M059J (cell line): Measurements from ENCODE around the gene CCDC160. TPM values are rescaled to one million over a fixed set of nuclear protein-coding genes. Genes with fewer than 3 reads are reported as not detected.
"Not testable (repeated sequence)": the region's sequence is repeated elsewhere in the genome, so short reads cannot be mapped to it uniquely, and the experiment has no call there.

ENCODE experiments used
- DNase-seq: peaks from one replicate; pipeline ENCODE4 v3.0.0-alpha.2; 2012; ENCODE audit warnings: low read depth
- total RNA-seq: library from RNA; depleted of rRNA; stranded (reverse); fragments of >200 nt; shearing (Covaris generic); gene quantifications from 2 replicates; pipeline ENCODE4 v1.2.3, GENCODE V29; 2014; rRNA removed

CCDC160 gene
- not detected in 2 replicates for total RNA-seq

DNA sequence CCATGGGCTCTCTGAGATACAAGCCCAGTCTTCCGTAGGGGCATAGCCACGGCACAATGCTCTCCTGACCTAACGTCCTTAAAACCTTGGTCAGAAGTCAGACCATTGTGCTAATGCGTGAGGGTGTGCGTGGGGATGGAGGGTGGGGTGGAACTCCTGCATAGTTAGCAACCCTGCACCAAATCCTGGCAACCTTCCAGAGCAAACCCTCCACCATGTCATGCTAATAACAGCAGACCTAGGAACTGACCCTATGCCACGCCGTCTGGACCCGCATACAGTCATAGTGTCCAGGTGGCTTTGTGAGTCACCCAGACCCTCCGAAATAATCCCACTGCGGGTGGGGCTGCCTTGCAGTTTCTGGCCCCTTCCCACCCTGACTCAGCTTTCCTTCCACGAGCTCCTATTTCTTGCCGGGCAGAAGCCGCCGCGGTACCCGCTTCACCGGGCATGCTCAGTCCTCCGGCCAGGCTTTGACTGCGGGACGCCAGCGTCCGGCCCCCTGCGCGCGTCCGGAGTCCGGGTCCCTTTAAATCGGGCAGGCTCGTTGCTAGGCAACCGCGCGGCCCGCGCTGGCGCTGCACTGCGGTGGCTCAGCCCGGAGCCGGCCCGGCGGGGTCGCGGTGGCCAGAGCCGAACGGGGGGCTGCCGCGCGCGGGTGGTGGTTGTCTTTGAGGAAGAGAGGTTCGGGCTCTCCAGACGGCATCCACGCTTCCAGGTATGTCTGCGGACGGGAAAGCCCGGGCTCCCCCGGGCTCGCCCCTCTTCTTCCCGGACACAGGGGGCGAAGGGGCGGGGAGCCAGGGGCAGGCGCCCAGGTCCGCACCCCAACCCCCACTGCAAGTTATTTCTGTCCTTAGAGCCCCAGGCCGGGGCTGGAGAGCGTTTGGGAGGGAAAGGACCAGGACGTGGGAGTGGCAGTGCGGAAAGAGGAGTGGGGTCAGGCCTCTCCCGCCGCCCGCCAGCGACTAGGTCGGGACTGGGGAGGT, at the start of gene CCDC160:
TSS of gene CCDC160 (plus strand) at position 557 of the 989 bp plus-strand sequence. CDS start 7,619 bp downstream, outside the sequence.
- DNase-seq = peak; percentile 40

DNA sequence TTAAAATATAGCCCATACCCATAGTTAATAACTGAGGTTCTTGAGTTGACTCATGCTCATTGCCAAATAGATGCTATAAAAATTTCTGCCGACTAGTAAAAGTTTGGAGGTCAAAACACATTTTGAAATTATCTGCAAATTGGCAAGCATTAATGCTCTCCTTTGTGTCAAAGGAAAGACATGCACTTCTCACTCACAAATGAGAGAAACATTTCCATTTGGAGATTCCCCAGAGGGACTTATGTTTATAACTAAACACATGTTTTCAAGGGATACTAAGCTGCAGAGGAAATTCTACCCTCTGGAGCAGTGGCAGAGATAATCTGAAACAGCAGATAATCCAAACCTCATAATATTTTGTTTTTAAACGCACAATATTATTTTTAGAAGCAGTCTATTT, 45.7 kb upstream of the CCDC160 start:
- no peak for DNase-seq

- no peak for DNase-seq
Measured at GRCh38 chrX:134194915-134195314, 42.1 kb upstream of the CCDC160 start.

GRCh38 chrX:134202561-134202960, 34.4 kb upstream of the CCDC160 start:
- no peak for DNase-seq

DNA sequence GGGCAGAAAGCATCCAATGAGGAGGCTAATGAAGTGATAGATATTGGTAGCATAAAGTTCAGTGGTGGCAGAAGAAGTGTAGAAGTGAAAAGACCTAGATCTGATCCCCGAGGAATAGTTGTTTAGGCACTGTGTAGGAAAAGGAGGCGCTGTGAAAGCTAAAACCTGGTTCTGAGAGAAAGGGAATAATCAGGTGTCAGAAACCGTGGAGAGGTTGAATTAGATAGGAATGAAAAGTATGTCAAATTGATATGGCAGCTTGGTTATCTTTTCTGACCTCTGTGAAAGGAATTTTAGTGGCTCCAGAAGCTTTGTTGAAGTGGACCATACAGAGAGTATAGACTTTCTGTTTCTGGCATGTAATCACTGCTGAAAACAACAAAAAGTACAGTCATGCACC, 30.8 kb upstream of the CCDC160 start:
- no peak for DNase-seq

- DNase-seq = no peak
Measured at GRCh38 chrX:134210465-134210864, 26.5 kb upstream of the CCDC160 start.

DNA sequence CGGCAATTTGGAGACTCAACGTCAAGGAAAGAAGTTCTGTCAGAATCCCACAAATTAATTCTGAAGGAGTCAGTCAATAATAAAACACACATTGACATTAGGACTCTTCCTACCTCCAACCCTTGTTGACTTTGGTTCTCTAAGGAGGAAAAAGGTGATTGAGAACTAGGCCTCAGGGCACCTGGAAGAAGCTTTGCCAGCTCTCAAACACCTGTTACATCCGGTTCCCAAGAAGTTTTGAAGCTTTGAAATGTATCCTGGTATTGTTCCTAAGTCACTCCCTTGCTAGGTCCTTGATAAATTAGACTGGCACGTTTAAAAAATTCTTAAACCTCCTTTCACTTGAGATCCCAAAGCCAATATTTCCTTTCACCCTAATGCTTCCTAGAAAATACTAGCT, 1.7 kb upstream of the CCDC160 start:
- DNase-seq = no peak

GRCh38 chrX:134238144-134238543, 1.2 kb downstream of the CCDC160 start:
- DNase-seq = not testable (repeated sequence)

- no peak for DNase-seq
Measured at GRCh38 chrX:134239016-134239415, 2.0 kb downstream of the CCDC160 start.

GRCh38 chrX:134240209-134240608, 3.2 kb downstream of the CCDC160 start:
- DNase-seq = no peak

DNA sequence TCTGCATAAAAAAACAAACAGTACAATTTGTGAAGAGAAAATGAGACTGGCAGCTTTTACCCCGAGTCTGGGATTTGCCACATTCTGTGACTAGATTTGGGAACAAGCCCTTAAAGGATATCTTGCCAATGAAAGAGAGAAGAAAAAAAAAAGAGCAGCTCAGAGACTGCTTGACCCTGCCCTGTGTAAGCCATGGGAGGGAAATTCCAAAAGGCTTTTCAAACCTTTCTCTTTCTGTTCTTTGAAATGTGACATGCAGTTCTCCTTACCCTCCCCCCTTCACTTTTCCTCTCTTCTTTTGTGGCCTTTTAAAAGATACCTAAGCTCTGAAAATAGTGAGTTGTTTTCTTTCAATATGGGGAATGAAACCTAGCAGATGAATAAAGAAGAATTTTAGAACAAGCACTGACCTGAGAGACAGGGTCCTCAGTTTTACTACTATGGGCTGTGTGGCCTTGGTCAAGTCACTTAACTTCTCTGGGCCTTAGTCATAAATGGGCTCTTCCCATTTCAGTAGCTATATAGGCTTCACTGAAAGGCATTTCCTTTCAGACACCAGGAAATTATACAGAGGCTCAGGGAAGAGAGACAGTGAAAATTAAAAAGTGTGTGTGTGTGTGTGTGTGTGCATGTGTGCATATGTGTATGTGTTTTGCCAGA, 5.1 kb downstream of the CCDC160 start:
- DNase-seq = no peak

DNA sequence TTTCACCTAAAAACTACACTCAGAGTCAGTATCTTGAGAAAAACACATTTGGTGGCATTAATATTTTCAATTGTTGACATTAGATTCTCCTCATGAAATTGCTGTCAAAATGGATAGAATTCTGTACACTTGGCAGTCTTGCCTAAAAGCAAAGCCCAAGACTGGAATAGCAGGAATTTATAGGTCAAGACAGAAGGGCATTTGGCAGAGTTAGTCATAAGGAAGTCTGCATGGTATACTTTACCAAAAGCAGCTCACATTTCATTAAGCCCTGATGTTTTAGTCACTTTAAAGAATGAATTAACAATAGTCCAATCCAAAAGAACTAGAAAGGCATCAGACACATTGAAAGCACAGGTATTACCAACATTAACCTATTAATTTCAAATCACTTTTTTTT, 7.1 kb downstream of the CCDC160 start:
- DNase-seq = peak; percentile 30

- peak; percentile 36 for DNase-seq
Measured at GRCh38 chrX:134246282-134246681, 9.3 kb downstream of the CCDC160 start.

GRCh38 chrX:134247492-134247891, 10.5 kb downstream of the CCDC160 start:
- DNase-seq = no peak

- DNase-seq = no peak
Measured at GRCh38 chrX:134249241-134249640, 12.3 kb downstream of the CCDC160 start.

GRCh38 chrX:134251241-134251640, 14.3 kb downstream of the CCDC160 start:
- no peak for DNase-seq

DNA sequence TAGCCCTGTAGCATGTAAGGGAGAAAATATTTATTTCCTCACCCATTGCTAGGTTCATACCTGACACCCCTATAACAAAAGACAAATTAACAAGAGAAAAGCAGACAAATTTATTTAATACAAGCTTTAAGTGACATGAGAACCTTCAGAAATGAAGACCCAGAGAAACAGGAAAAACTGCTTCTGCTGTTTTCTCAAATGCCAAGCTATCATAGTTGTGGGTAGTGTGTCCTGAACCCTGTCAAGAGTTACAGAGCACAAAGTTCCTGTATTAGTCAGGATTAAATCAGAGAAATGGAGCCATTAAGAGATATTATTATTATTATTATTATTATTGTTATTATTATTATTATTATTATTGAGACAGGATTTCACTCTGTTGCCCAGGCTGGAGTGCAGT, 17.5 kb downstream of the CCDC160 start:
- no peak for DNase-seq

GRCh38 chrX:134255555-134255954, 18.6 kb downstream of the CCDC160 start:
- DNase-seq = no peak

DNA sequence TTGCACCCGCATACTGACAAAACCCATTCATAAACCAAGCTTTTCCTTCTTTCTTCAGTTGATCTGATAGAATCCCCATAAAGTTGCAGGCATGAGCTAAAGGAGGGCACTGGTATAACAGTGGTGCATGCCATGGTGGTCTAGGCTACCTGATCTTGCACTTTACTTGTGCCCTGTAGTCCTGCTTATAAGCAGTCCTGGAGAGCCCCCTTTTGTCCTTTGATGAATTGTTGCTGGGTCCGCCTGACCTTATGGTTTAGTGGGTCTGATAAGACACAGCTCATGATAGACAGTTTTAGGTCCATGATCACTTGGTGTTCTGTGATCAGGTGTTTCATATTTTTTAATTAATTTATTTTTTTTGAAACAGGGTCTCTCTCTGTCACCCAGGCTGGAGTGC, 19.7 kb downstream of the CCDC160 start:
- no peak for DNase-seq

DNA sequence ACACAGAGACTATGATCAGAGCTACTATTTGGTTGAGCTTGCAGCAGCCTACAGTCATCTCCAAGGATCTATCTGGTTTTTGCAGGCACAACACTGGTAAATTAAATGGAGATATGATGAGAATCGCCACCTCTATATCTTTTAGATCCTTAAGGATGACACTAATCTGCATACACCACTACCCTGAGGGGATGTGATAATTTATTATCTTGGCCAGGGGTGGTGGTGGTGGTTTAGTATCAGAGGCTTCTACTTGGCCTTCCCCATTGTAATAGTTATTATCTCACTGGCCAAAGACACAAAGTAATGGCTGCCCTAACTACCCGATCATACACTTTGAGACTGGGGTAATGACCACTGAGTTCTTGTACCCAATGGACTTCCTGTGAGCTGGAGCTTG, 21.2 kb downstream of the CCDC160 start:
- DNase-seq = no peak

DNA sequence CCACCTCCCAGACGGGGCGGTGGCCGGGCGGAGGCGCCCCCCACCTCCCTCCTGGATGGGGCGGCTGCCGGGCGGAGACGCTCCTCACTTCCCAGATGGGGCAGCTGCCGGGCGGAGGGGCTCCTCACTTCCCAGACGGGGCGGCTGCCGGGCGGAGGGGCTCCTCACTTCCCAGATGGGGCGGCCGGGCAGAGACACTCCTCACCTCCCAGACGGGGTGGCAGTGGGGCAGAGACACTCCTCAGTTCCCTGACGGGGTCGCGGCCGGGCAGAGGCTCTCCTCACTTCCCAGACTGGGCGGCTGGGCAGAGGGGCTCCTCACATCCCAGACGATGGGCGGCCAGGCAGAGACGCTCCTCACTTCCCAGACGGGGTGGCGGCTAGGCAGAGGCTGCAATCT, 49.0 kb downstream of the CCDC160 start:
- not testable (repeated sequence) for DNase-seq

DNA sequence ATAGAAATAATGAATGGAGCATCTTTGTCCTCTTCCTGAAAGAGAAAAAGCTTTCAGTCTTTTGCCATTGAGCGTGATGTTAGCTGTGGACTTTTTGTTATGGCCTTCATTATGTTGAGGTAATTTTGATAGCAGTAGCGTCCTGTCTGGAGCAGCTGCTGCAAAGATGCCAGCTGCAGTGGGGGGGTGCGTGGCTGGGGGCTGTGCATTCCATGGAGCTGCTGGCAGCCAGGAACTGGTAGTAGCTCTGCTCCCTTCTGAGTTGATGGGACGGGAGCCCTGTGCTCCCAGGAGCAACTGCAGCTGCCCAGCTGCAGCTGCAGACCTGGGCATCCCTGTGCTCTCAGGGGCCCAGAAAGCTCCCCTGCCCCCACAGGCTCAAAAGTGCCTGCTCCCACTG, 50.4 kb downstream of the CCDC160 start:
- DNase-seq = no peak

GRCh38 chrX:134294548-134294947, 57.6 kb downstream of the CCDC160 start:
- peak; percentile 4 for DNase-seq
